ENCODE data around the gene ENTHD1.

Gene ENTHD1

GRCh38 chr22:39868741-39869140, 24.8 kb downstream of the ENTHD1 start:
- H3K27me3 ChIP-seq (ENCODE audit: low read length), result no peaks in the 10 kb centered on the region

GRCh38 chr22:39859903-39860588, 33.5 kb downstream of the ENTHD1 start:
- Histone ChIP-seq H4K20me1 (ENCODE audit: low read depth, low read length) (no peaks in the 10 kb centered on the region), H3K36me3 (ENCODE audit: low read length) (no peaks in the 10 kb centered on the region), H3F3A (ENCODE audit: insufficient read depth) (no peaks in the 10 kb centered on the region), H2AFZ (ENCODE audit: low read depth, low read length, severe bottlenecking) (no peak overlapping the region), H3K4me3 (ENCODE audit: insufficient read depth, low read length, poor library complexity, severe bottlenecking) (no peak overlapping the region), H3K27ac (ENCODE audit: low read depth, low read length) (no peak overlapping the region), H3K9me3 (ENCODE audit: insufficient read depth, low read length) (no peaks in the 10 kb centered on the region), H3K9ac (ENCODE audit: low read length) (no peak overlapping the region), H3K4me2 (ENCODE audit: low read depth, low read length, poor library complexity, severe bottlenecking) (no peak overlapping the region), H3K9me2 (replicated peaks; ENCODE audit: insufficient read depth, low read length) (no peaks in the 10 kb centered on the region), H3K79me2 (ENCODE audit: insufficient read depth, low read length) (no peaks in the 10 kb centered on the region), H3K27me3 (ENCODE audit: low read length) (0 out of 2 replicates have a peak, but pooled peaks cover 3% of the 10 kb centered on the region)
- TF ChIP-seq EZH2phosphoT487 (conservative IDR thresholded peaks at IDR 0.05; ENCODE audit: low read length) (no peak), CTCF (IDR thresholded peaks at IDR 0.05; ENCODE audit: insufficient read depth, low read length, poor library complexity, severe bottlenecking) (no peak)

More at GRCh38 chr22:39868741-39869140, 24.8 kb downstream of the ENTHD1 start:
- Histone ChIP-seq H3K9me3 (ENCODE audit: insufficient read depth, low read length) (no peaks in the 10 kb centered on the region), H4K20me1 (ENCODE audit: low read depth, low read length) (no peaks in the 10 kb centered on the region), H3K4me2 (ENCODE audit: low read depth, low read length, poor library complexity, severe bottlenecking) (no peak overlapping the region), H3K9me2 (replicated peaks; ENCODE audit: insufficient read depth, low read length) (no peaks in the 10 kb centered on the region), H3F3A (ENCODE audit: insufficient read depth) (no peaks in the 10 kb centered on the region), H3K4me3 (ENCODE audit: insufficient read depth, low read length, poor library complexity, severe bottlenecking) (no peak overlapping the region), H3K36me3 (ENCODE audit: low read length) (no peaks in the 10 kb centered on the region), H2AFZ (ENCODE audit: low read depth, low read length, severe bottlenecking) (no peak overlapping the region), H3K79me2 (ENCODE audit: insufficient read depth, low read length) (no peaks in the 10 kb centered on the region), H3K27ac (ENCODE audit: low read depth, low read length) (no peak overlapping the region), H3K9ac (ENCODE audit: low read length) (no peak overlapping the region)
- TF ChIP-seq EZH2phosphoT487 (conservative IDR thresholded peaks at IDR 0.05; ENCODE audit: low read length) (no peak), CTCF (IDR thresholded peaks at IDR 0.05; ENCODE audit: insufficient read depth, low read length, poor library complexity, severe bottlenecking) (no peak)

GRCh38 chr22:39856588-39856987, 37.0 kb downstream of the ENTHD1 start:
- no peak overlapping the region for H3K9ac ChIP-seq (ENCODE audit: low read length)
- H3F3A ChIP-seq (ENCODE audit: insufficient read depth), result no peaks in the 10 kb centered on the region
- H3K4me2 ChIP-seq (ENCODE audit: low read depth, low read length, poor library complexity, severe bottlenecking), result no peak overlapping the region
- H2AFZ ChIP-seq (ENCODE audit: low read depth, low read length, severe bottlenecking), result no peak overlapping the region
- H3K27me3 ChIP-seq (ENCODE audit: low read length), result 0 out of 2 replicates have a peak, but pooled peaks cover 3% of the 10 kb centered on the region
- H3K27ac ChIP-seq (ENCODE audit: low read depth, low read length), result no peak overlapping the region
- no peaks in the 10 kb centered on the region for H3K9me2 ChIP-seq (replicated peaks; ENCODE audit: insufficient read depth, low read length)
- H4K20me1 ChIP-seq (ENCODE audit: low read depth, low read length), result no peaks in the 10 kb centered on the region
- TF ChIP-seq CTCF (IDR thresholded peaks at IDR 0.05; ENCODE audit: insufficient read depth, low read length, poor library complexity, severe bottlenecking), result no peak
- TF ChIP-seq EZH2phosphoT487 (conservative IDR thresholded peaks at IDR 0.05; ENCODE audit: low read length), result no peak
- no peaks in the 10 kb centered on the region for H3K79me2 ChIP-seq (ENCODE audit: insufficient read depth, low read length)
- H3K4me3 ChIP-seq (ENCODE audit: insufficient read depth, low read length, poor library complexity, severe bottlenecking), result no peak overlapping the region
- H3K9me3 ChIP-seq (ENCODE audit: insufficient read depth, low read length), result no peaks in the 10 kb centered on the region
- H3K36me3 ChIP-seq (ENCODE audit: low read length), result no peaks in the 10 kb centered on the region

Data from SU-DHL-6 (cell line).